GM12873 (cell line): ENCODE results near the gene KIAA1671.

ENCODE experiments used
- TF ChIP-seq, protein P1 (sequence below): IDR thresholded peaks from 2 replicates; pipeline ENCODE4 v1.5.1; 2012; ENCODE audit warnings: low read depth, mild to moderate bottlenecking, moderate library complexity, low read length, control low read depth; ENCODE audit not compliant: insufficient read depth; ENCODE audit errors: missing control alignments

The KIAA1671 gene

DNA sequence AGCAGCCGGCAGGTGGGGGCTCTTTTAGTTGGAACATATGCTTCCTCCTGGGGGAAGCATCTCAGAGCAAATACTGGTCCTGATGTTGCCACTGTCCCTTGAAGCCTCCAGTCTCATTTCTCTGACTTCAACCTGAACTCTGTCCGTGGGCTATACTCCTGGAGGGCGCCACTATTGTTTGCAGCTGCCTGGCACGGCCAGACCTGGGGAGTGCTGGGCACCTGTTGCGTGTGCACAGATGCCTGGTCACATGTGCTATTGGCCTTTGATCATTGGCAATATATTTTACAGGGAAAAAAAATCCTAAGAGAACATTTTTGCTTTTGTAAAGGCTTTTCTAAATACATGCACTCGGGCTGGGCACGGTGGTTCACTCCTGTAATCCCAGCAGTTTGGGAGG is 24.2 kb upstream of the KIAA1671 start:
- TF ChIP-seq, protein P1, sequence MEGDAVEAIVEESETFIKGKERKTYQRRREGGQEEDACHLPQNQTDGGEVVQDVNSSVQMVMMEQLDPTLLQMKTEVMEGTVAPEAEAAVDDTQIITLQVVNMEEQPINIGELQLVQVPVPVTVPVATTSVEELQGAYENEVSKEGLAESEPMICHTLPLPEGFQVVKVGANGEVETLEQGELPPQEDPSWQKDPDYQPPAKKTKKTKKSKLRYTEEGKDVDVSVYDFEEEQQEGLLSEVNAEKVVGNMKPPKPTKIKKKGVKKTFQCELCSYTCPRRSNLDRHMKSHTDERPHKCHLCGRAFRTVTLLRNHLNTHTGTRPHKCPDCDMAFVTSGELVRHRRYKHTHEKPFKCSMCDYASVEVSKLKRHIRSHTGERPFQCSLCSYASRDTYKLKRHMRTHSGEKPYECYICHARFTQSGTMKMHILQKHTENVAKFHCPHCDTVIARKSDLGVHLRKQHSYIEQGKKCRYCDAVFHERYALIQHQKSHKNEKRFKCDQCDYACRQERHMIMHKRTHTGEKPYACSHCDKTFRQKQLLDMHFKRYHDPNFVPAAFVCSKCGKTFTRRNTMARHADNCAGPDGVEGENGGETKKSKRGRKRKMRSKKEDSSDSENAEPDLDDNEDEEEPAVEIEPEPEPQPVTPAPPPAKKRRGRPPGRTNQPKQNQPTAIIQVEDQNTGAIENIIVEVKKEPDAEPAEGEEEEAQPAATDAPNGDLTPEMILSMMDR = no peak

DNA sequence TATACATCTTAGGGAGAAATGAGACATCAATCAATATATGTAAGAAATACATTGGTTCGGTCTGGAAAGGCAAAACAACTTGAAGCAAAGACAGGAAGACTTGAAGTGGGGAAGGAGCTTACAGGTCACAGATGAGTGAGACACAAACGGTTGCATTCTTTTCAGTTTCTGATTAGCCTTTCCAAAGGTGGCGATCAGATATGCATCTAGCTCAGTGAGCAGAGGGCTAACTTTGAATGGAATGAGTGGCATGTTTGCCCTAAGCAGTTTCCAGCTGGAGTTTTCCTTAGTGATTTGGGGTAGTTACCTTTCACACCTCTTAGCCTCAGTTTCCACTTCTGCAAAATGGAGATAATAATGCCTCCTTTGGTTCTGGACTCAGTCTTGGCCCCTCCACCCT is 21.8 kb upstream of the KIAA1671 start:
- TF ChIP-seq, protein P1 = no peak

DNA sequence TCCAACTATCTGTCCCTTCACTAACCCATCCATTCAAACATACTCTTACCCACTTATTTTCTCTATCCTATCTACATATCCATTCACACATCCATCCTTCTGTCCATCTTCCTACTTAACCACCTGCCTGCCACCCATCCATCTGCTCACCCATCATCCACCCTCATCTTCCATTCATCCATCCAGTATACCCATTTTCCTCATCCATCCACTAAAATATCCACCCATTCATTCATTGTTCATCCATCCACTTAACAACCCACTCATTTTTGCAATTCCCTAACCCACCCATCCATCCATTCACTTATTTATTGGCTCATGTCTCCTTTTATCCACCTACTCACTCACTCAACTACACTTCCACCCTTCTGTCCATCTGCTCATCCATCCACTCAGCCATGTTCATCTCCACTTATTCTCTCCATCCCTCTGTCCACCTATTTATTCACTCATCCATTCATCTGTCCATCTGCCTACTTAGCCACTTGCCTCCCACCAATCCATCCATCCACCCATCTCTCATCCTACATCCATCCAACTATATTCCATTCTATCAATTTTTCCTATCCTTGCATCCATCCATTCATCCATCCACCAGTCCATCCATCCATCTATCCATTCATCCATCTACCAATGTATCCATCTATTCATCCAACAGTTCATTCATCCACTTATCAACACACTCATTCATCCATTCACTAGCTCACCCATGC is 16.6 kb upstream of the KIAA1671 start:
- TF ChIP-seq, protein P1 = no peak

DNA sequence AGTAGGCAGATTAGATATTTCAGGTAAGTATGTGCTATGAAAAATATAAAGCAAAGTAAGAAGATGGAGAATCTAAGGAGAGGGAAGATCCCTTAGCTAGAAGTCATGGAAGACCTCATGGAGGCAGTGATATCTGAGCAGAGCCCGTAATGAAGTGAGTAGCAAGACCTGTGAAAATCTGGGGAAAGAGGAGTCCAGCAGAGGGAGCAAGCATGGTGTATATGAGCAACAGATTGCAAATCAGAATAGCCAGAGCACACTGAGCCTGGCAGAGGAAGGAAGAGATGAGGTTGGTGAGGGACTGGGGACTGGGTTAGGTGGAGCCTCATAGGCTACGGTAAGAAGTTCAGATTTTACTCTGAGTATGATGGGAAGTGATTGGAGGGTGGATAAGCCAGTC is 15.4 kb upstream of the KIAA1671 start:
- TF ChIP-seq, protein P1 = peak; percentile 30

DNA sequence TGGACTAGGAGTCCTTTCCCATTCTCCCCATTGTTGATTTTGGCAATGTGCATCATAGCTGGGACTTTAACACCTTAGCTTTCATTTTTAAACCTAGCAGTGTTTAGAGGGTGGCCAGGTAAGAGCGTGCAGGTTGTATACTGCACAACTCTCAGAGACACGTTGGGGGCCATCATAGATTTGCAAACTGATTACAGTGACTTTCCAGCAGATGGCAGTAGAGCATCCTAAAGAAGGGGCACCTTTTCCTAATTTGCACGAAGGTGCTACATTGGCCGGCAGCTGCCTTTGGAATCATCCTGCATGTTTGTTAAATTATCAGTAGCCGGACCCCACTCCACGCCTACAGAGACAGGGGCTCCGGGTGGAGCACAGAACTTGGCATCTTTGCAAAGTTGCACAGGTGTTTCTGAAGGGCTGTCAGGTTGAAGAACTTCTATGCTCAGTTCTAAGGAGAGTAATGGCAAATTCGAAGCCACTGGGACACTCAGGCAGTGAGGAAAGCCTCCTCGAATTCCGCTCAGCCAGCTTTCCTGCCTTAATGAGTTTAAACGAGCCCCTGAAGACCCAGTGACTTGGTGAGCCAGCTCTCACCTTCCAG is 13.7 kb upstream of the KIAA1671 start:
- TF ChIP-seq, protein P1 = peak; percentile 79

DNA sequence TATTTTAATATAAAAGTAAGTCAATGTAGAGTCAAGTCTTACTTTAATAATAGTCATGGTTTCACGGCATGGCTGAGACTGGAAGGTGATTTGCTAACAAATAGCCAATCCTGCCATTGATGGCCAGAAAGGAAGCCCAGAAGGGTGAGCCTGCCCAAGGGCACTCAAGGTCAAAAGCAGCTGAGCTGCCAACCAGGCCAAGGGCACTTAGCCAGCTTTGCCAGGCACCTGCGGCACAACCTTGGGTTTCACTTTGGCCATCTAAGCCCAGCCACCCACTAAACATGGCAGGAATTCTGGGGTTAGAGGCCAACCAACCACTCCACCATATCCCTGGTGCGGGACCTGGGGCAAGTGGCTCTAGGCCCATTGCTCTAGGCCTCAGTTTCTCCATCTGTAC is 10.2 kb upstream of the KIAA1671 start:
- TF ChIP-seq, protein P1 = no peak

DNA sequence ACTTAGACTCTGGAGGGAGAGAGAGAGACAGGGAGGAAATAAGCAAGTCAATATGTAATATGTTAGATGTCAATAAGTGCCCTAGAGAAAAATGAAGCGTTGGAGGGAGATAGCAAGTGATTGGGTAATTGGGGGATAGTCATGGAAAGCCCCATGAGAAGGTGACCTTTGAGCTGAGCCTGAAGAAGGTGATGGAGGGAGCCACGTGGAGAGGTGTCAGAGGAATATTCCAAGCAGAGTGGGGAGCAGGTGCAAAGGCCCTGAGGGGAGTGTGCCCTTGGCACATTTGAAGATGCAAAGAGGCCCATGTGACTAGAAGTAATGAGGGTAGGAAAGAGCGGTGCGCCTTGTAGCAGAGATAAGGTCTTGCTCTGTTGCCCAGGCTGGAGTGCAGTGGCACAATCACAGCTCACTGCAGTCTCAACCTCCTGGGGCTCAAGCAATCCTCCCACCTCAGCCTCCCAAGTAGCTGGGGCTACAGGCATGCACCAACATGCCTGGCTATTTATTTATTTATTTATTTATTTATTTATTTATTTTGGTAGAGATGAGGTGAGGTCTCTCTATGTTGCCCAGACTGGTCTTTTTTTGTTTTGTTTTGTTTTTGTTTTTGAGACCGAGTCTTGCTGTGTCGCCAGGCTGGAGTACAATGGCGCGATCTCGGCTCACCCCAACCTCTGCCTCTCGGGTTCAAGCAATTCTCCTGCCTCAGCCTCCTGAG is 8.1 kb upstream of the KIAA1671 start:
- TF ChIP-seq, protein P1 = no peak
